Esophagus squamous epithelium (tissue), 5 donors: ENCODE results near the gene PCSK4. TPM values are rescaled to one million over a fixed set of nuclear protein-coding genes. Genes with fewer than 3 reads are reported as not detected.
A peak's percentile ranks its signal among the peaks of the same experiment; 100 is the strongest.

Source experiments
- DNase-seq: peaks from one replicate; lab custom pipeline; 2025; lab: John Stamatoyannopoulos, UW
- H3K27ac ChIP-seq, 4 donors: fragments of 200-600 bp; sonication (generic); one replicate each; pipeline ENCODE4 v1.5.1; 2016 to 2019; ENCODE audit warnings: mild to moderate bottlenecking in 1 of 4
- H3K27me3 ChIP-seq, 4 donors: fragments of 200-600 bp; sonication (generic); 1 replicate in 3 of 4; 2 replicates in 1 of 4; pipeline versions ENCODE4 v1.5.1 to v1.6.0; 2017 to 2021; ENCODE audit warnings: antibody characterized with exemption in 1 of 4
- H3K36me3 ChIP-seq, 3 donors: fragments of 200-600 bp; sonication (generic); one replicate each; pipeline ENCODE4 v1.5.1; 2016 to 2019
- H3K4me1 ChIP-seq, 3 donors: fragments of 200-600 bp; sonication (generic); one replicate each; pipeline ENCODE4 v1.5.1; 2017 to 2019
- H3K4me3 ChIP-seq, 4 donors: fragments of 200-600 bp; sonication (generic); 1 replicate in 3 of 4; 2 replicates in 1 of 4; pipeline ENCODE4 v1.5.1; 2016 to 2019; ENCODE audit warnings: mild to moderate bottlenecking in 2 of 4, moderate library complexity in 1 of 4
- H3K9me3 ChIP-seq, 3 donors: fragments of 200-600 bp; sonication (generic); one replicate each; pipeline ENCODE4 v1.5.1; 2016 to 2019
- POLR2A ChIP-seq, 4 donors: fragments of 450-650 bp; IDR thresholded peaks; one replicate each; pipeline ENCODE4 v1.6.1; 2017; ENCODE audit warnings: antibody characterized with exemption in 4 of 4, mild to moderate bottlenecking in 4 of 4, moderate library complexity in 3 of 4
- WGBS, 2 donors: methylation state at CpG; one replicate each; pipeline ENCODE4 v1.1.5; 2018; 5-methylcytosine and 5-hydroxymethylcytosine counted together
- intact Hi-C: fragments of 100-400 bp; cut with DNase I; formaldehyde crosslinking; loops from one replicate; pipeline ENCODE4 v1.15.0; 2022
- total RNA-seq, 4 donors: library from RNA; depleted of rRNA; stranded (reverse); fragments of >200 nt; gene quantifications; one replicate each; pipeline ENCODE4 v1.1.0, GENCODE V29; 2016
- TF ChIP-seq, protein P1 (sequence below), 6 experiments: fragments of 450-650 bp in 4 of 6; fragments of 200-600 bp in 2 of 6; sonication (generic) in 2 of 6; IDR thresholded peaks; one replicate each; pipeline ENCODE4 v1.5.1; 2016 to 2019; ENCODE audit warnings: antibody characterized with exemption in 6 of 6, mild to moderate bottlenecking in 4 of 6, moderate library complexity in 4 of 6
- donor health status: DM: yes; HTN: yes; CAD: no.

PCSK4 gene
- total RNA-seq, 4 donors from 2014 or later = 0.35 to 5.5 (median 1.1) TPM

DNA sequence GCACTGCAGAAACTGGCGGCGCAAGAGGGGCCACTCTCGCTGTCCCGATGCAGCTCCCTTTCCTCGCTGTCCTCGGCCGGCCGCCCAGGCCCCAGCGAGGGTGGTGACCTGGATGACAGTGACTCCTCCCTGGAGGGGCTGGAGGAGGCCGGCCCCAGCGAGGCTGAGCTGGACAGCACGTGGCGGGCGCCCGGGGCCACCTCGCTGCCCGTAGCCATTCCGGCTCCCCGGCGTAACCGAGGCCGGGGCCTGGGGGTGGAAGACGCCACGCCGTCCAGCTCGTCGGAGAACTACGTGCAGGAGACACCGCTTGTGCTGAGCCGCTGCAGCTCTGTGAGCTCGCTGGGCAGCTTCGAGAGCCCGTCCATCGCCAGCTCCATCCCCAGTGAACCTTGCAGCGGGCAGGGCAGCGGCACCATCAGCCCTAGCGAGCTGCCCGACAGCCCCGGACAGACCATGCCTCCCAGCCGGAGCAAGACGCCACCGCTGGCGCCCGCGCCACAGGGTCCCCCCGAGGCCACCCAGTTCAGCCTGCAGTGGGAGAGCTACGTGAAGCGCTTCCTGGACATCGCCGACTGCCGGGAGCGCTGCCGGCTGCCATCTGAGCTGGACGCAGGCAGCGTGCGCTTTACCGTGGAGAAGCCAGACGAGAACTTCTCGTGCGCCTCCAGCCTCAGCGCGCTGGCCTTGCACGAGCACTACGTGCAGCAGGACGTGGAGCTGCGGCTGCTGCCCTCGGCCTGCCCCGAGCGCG lies 23.5 kb downstream of the PCSK4 start:
- H3K27me3 ChIP-seq = peaks cover 23 to 79% (median 36%) of the 10 kb centered on the region in 4 donors
- intact Hi-C loops = no loop called here
- no peaks in the 10 kb centered on the region for H3K36me3 ChIP-seq
- WGBS, 2 donors = no CpG with 5 or more reads among the region's 70 CpGs
- H3K9me3 ChIP-seq = no peaks in the 10 kb centered on the region
- no peak for DNase-seq
- TF ChIP-seq POLR2A (IDR thresholded peaks at IDR 0.05) = no peak
- TF ChIP-seq, protein P1, sequence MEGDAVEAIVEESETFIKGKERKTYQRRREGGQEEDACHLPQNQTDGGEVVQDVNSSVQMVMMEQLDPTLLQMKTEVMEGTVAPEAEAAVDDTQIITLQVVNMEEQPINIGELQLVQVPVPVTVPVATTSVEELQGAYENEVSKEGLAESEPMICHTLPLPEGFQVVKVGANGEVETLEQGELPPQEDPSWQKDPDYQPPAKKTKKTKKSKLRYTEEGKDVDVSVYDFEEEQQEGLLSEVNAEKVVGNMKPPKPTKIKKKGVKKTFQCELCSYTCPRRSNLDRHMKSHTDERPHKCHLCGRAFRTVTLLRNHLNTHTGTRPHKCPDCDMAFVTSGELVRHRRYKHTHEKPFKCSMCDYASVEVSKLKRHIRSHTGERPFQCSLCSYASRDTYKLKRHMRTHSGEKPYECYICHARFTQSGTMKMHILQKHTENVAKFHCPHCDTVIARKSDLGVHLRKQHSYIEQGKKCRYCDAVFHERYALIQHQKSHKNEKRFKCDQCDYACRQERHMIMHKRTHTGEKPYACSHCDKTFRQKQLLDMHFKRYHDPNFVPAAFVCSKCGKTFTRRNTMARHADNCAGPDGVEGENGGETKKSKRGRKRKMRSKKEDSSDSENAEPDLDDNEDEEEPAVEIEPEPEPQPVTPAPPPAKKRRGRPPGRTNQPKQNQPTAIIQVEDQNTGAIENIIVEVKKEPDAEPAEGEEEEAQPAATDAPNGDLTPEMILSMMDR (IDR thresholded peaks at IDR 0.05) = no peak
- no peak overlapping the region for H3K27ac ChIP-seq
- peak overlapping the region in 2 of 4 donors; percentile 47 to 63 for H3K4me3 ChIP-seq
- peaks cover 51 to 67% (median 58%) of the 10 kb centered on the region in 3 donors for H3K4me1 ChIP-seq

DNA sequence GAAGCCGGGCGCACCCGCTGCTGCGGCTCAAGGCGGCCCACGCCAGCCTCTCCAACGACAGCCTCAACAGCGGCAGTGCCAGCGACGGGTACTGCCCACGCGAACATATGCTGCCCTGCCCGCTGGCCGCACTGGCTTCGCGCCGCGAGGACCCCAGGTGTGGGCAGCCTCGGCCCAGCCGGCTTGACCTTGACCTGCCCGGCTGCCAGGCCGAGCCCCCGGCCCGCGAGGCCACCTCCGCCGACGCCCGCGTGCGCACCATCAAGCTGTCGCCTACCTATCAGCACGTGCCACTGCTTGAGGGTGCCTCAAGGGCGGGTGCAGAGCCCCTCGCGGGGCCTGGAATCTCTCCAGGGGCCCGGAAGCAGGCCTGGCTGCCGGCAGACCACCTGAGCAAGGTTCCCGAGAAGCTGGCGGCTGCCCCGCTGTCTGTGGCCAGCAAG lies 24.1 kb downstream of the PCSK4 start:
- 49% methylated on average over 7 of the region's 41 CpGs; no CpG with 5 or more reads in 1 of the 2 donors for WGBS, 2 donors
- H3K4me1 ChIP-seq = peaks cover 45 to 61% (median 52%) of the 10 kb centered on the region in 3 donors
- DNase-seq = no peak
- no peak for TF ChIP-seq POLR2A (IDR thresholded peaks at IDR 0.05)
- TF ChIP-seq, protein P1 (IDR thresholded peaks at IDR 0.05) = no peak
- H3K4me3 ChIP-seq = peak overlapping the region in 2 of 4 donors; percentile 12 to 15
- H3K27me3 ChIP-seq = peaks cover 20 to 73% (median 34%) of the 10 kb centered on the region in 4 donors
- no peaks in the 10 kb centered on the region for H3K9me3 ChIP-seq
- H3K36me3 ChIP-seq = peaks cover 0 to 4% (median under 1%) of the 10 kb centered on the region in 3 donors
- intact Hi-C loops = no loop called here
- H3K27ac ChIP-seq = no peak overlapping the region

DNA sequence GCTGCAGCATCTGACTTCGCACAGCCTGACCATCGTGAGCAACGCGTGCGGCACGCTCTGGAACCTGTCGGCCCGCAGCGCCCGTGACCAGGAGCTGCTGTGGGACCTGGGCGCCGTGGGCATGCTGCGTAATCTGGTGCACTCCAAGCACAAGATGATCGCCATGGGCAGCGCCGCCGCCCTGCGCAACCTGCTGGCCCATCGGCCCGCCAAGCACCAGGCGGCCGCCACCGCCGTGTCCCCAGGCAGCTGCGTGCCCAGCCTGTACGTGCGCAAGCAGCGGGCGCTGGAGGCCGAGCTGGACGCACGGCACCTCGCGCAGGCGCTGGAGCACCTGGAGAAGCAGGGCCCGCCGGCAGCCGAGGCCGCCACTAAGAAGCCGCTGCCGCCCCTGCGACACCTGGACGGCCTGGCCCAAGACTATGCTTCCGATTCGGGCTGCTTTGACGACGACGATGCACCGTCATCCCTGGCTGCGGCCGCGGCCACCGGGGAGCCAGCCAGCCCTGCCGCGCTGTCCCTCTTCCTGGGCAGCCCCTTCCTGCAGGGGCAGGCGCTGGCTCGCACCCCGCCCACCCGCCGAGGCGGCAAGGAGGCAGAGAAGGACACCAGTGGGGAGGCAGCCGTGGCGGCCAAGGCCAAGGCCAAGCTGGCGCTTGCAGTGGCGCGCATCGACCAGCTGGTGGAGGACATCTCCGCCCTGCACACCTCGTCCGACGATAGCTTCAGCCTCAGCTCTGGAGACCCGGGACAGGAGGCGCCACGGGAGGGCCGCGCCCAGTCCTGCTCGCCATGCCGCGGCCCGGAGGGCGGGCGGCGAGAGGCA lies 24.7 kb downstream of the PCSK4 start:
- DNase-seq = no peak
- no peak overlapping the region for H3K27ac ChIP-seq
- H3K4me3 ChIP-seq = peak overlapping the region in 2 of 4 donors; percentile 12 to 15
- peaks cover 18 to 67% (median 31%) of the 10 kb centered on the region in 4 donors for H3K27me3 ChIP-seq
- 50 to 94% methylated on average over 8 to 12 of the region's 83 CpGs for WGBS, 2 donors
- H3K9me3 ChIP-seq = no peaks in the 10 kb centered on the region
- intact Hi-C loops = no loop called here
- TF ChIP-seq POLR2A (IDR thresholded peaks at IDR 0.05) = no peak
- TF ChIP-seq, protein P1 (IDR thresholded peaks at IDR 0.05) = peak in 5 of 6 experiments; percentile 21 to 61 (median 38)
- peaks cover 39 to 55% (median 46%) of the 10 kb centered on the region in 3 donors for H3K4me1 ChIP-seq
- peaks cover 0 to 10% (median 7%) of the 10 kb centered on the region in 3 donors for H3K36me3 ChIP-seq

DNA sequence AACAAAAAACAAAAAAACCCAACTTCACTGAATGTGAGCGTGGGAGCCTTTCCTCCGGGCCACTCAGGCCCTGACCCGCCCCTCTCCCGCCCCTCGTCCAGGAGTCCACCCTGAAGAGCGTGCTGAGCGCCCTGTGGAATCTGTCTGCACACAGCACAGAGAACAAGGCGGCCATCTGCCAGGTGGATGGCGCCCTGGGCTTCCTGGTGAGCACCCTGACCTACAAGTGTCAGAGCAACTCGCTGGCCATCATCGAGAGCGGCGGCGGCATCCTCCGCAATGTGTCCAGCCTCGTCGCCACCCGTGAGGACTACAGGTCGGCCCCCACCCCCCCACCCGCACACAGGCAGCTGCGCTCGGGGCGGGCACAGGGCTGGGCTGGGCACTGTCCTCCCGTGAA lies 28.3 kb downstream of the PCSK4 start:
- Histone ChIP-seq H3K9me3 (no peaks in the 10 kb centered on the region), H3K27ac (no peak overlapping the region), H3K4me1 (peaks cover 13 to 28% (median 16%) of the 10 kb centered on the region in 3 donors), H3K27me3 (peaks cover 7 to 62% (median 11%) of the 10 kb centered on the region in 4 donors), H3K36me3 (peaks cover 0 to 15% (median 7%) of the 10 kb centered on the region in 3 donors), H3K4me3 (no peak overlapping the region)
- WGBS, 2 donors = 87 to 100% methylated on average over 2 to 6 of the region's 24 CpGs
- intact Hi-C loops = no loop called here
- no peak for DNase-seq
- TF ChIP-seq, protein P1 (IDR thresholded peaks at IDR 0.05) = no peak
- TF ChIP-seq POLR2A (IDR thresholded peaks at IDR 0.05) = no peak
